SK-MEL-5 (cell line): ENCODE data around the gene HAO2. TPM values are rescaled to one million over a fixed set of nuclear protein-coding genes. Genes with fewer than 3 reads are reported as not detected.

Experiments
- small RNA-seq, 2 experiments: library from RNA; depleted of rRNA; stranded (forward); fragments of <200 nt; gene quantifications; one replicate each; pipeline ENCODE3, GENCODE V24; 2014
- total RNA-seq: library from RNA; depleted of rRNA; stranded (reverse); fragments of >200 nt; shearing (Covaris generic); gene quantifications from 2 replicates; pipeline ENCODE4 v1.2.3, GENCODE V29; 2014; rRNA removed

Gene HAO2
- total RNA-seq, 1 experiment from 2014 or later, result 0.21 TPM

Small RNA genes within 50 kb of the gene (small RNA-seq; reads per million reads assigned to genes)
- gene RNU1-75P, result 0 reads per million in 2 experiments

Other genes starting within 250 kb of the HAO2 start
- 18.2 and 20.1 TPM in 2 replicates for gene WARS2, start 228.1 kb upstream of the HAO2 start, total RNA-seq
- 0.32 and 1.1 TPM in 2 replicates for gene HSD3B2, start 46.4 kb downstream of the HAO2 start, total RNA-seq
- gene HSD3B1, start 138.4 kb downstream of the HAO2 start, total RNA-seq, result not detected in 2 replicates